HG03135 (cell line): Measurements from ENCODE around the gene DAAM2.

ENCODE experiments used
- ATAC-seq: cut with Tn5 transposase; IDR thresholded peaks from one replicate; pipeline ENCODE4 v1.9.1; 2021; ENCODE audit warnings: mild to moderate bottlenecking, moderate library complexity; ENCODE audit not compliant: unreplicated experiment

DAAM2 gene

GRCh38 chr6:39881851-39882530 is 89.8 kb downstream of the DAAM2 start:
- no peak for ATAC-seq

- no peak for ATAC-seq
These were observed 90.3 kb downstream of the DAAM2 start for GRCh38 chr6:39882531-39882899.

GRCh38 chr6:39884696-39885095 is 92.5 kb downstream of the DAAM2 start:
- ATAC-seq, result no peak

- ATAC-seq, result no peak
These were observed 93.5 kb downstream of the DAAM2 start for GRCh38 chr6:39885691-39886090.

GRCh38 chr6:39886871-39887270 is 94.7 kb downstream of the DAAM2 start:
- ATAC-seq, result no peak

- no peak for ATAC-seq
These were observed 95.7 kb downstream of the DAAM2 start for GRCh38 chr6:39887692-39888450.

GRCh38 chr6:39889229-39889628 is 97.1 kb downstream of the DAAM2 start:
- no peak for ATAC-seq

- ATAC-seq, result no peak
These were observed 99.2 kb downstream of the DAAM2 start for GRCh38 chr6:39891353-39891752.

- ATAC-seq, result no peak
These were observed 99.8 kb downstream of the DAAM2 start for GRCh38 chr6:39891976-39892375.

GRCh38 chr6:39892490-39893129 is 100.4 kb downstream of the DAAM2 start:
- no peak for ATAC-seq

- ATAC-seq, result no peak
These were observed 101.1 kb downstream of the DAAM2 start for GRCh38 chr6:39893286-39893685.

- ATAC-seq, result no peak
These were observed 104.5 kb downstream of the DAAM2 start for GRCh38 chr6:39896701-39897100.

- no peak for ATAC-seq
These were observed 105.5 kb downstream of the DAAM2 start for GRCh38 chr6:39897698-39898097.

GRCh38 chr6:39898625-39899024 is 106.4 kb downstream of the DAAM2 start:
- no peak for ATAC-seq

- no peak for ATAC-seq
These were observed 107.5 kb downstream of the DAAM2 start for GRCh38 chr6:39899554-39900295.

GRCh38 chr6:39901116-39901655 is 109.0 kb downstream of the DAAM2 start:
- no peak for ATAC-seq

- ATAC-seq, result no peak
These were observed 109.5 kb downstream of the DAAM2 start for GRCh38 chr6:39901670-39902069.

GRCh38 chr6:39902136-39902535 is 110.0 kb downstream of the DAAM2 start:
- no peak for ATAC-seq

- no peak for ATAC-seq
These were observed 110.8 kb downstream of the DAAM2 start for GRCh38 chr6:39902786-39903465.

GRCh38 chr6:39903656-39904055 is 111.5 kb downstream of the DAAM2 start:
- no peak for ATAC-seq
